GM18951 (cell line): ENCODE measurements around the gene MRPL39.

Source experiments
- POLR2A ChIP-seq: IDR thresholded peaks from 4 replicates; pipeline ENCODE4 v1.6.1; 2011; ENCODE audit warnings: mild to moderate bottlenecking; ENCODE audit not compliant: insufficient read length, insufficient read depth; ENCODE audit errors: extremely low read depth
- in situ Hi-C: fragments of 300-500 bp; cut with MboI; formaldehyde crosslinking; loops from one replicate; pipeline ENCODE4 v1.12.0; 2022; ENCODE audit warnings: low sequenced_read_pairs, mixed read lengths, inconsistent platforms; ENCODE audit not compliant: unreplicated experiment

The MRPL39 gene

DNA sequence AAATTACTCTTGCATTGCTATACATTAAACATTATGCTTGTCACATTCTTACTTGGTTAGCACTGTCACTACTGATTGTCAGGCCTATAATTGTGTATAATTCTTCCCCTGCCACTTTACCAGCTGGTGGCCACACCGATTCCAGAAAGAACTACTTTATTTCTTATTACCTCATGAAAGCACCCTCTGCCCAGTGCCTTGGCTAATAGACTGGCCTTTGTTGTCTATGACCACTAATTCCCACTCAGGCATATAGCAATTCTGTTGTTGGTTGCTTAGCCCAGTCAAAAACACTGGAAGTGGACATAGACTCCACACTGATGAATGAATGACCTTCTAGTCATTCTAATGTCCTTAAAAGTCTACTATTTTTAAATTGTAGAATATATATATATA lies 35.6 kb downstream of the MRPL39 start:
- TF ChIP-seq POLR2A = no peak
- in situ Hi-C loops = no loop called here

DNA sequence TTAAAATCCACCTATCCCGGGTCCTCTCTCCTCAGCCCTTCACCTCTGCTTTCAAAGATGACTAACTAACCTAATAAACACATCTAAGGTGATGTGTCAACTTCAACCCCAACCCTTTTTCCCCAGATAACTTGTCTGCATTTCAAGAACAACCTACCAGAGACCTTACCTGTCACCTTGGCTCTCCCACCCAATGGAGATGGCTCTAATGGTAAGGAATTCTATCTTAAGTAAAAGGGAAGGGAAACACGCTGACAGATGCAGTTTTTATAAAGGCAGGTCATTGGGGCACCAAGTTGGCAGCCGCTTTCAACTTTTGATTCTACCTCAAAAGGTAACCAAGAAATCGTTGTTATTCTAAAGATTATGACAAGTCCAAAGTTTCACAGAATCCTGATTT lies 37.6 kb downstream of the MRPL39 start:
- in situ Hi-C loops = loop anchor here (10.0 kb wide), 1 partner anchor 65 kb away; no protein-coding TSS in a partner anchor
- no peak for TF ChIP-seq POLR2A

DNA sequence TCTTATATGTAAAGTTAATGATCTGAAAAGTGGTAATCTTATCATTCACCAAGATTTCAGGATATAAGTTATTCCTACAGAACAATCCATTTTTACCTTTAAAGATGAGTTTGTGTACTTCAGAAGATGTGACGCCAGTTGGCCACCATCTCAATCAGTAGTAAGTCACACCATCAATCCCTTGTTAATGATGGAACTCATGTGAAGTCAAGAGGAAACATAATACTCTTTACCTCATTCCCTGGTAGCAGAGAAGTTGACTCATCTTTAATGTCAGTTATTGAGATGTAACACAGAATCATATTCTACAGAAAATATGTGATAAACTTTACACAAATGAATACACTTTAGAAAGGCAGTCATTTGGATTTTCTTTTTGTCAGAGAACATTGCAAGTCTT lies 38.2 kb downstream of the MRPL39 start:
- in situ Hi-C loops = loop anchor here (10.0 kb wide), 1 partner anchor 64 kb away; no protein-coding TSS in a partner anchor
- no peak for TF ChIP-seq POLR2A

DNA sequence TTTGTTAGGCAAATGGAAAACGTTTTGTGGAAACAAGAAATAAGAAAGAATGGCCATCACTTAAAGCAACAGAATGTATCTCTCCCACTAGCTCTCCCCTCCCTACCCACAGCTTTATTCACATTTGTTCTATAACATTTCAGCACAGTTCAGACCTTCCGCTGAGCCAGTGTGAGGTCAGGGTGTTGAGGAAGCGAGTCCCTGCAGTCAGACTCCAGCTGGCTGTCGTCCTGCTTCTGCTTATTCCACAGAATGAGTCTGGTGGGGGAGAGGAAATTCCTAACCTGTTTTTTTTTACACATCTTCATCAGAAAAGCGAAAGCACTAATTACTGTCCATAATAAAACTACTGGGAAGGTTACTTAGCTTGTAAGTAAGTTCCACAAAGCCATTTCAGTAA lies 39.0 kb downstream of the MRPL39 start:
- no peak for TF ChIP-seq POLR2A
- in situ Hi-C loops = loop anchor here (10.0 kb wide), 1 partner anchor 63 kb away; no protein-coding TSS in a partner anchor

DNA sequence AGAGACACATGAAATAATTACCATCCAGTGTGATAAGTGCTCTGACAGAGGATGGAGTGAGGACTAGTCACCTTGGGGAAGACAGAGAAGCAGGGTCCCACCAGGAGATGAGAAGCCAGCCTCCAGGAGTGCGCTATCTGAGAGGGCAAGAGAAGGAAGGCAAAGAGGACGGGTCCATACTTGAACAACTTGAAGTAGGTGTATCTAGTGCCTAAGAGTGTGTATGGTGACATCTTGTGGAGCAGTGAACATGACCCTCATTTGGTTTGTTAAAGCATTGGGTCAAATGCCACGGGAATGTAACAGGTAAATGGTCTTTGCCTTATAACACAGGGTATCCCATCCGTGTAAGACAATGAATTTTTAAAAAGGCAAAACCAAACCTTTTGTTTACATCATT lies 39.8 kb downstream of the MRPL39 start:
- TF ChIP-seq POLR2A = no peak
- in situ Hi-C loops = loop anchor here (10.0 kb wide), 1 partner anchor 63 kb away; no protein-coding TSS in a partner anchor

DNA sequence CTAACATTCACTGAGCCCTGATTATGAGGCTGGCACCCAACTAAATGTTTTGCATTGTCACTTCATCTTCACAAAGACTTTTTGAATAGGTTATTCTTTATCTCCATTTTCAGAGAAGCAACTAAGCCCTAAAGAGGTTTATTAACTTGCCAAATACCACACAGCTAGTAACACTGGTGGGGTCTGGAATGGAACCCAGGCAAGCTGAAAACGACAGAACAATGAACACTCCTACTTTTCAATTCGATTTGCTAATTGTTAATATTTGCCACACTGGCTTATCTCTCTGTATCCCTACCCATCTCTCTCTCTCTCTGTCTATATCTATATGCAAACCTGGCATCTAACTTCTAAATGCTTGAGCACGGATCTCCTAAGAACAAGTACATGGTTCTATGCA lies 40.6 kb downstream of the MRPL39 start:
- in situ Hi-C loops = loop anchor here (10.0 kb wide), 1 partner anchor 62 kb away; no protein-coding TSS in a partner anchor
- no peak for TF ChIP-seq POLR2A

DNA sequence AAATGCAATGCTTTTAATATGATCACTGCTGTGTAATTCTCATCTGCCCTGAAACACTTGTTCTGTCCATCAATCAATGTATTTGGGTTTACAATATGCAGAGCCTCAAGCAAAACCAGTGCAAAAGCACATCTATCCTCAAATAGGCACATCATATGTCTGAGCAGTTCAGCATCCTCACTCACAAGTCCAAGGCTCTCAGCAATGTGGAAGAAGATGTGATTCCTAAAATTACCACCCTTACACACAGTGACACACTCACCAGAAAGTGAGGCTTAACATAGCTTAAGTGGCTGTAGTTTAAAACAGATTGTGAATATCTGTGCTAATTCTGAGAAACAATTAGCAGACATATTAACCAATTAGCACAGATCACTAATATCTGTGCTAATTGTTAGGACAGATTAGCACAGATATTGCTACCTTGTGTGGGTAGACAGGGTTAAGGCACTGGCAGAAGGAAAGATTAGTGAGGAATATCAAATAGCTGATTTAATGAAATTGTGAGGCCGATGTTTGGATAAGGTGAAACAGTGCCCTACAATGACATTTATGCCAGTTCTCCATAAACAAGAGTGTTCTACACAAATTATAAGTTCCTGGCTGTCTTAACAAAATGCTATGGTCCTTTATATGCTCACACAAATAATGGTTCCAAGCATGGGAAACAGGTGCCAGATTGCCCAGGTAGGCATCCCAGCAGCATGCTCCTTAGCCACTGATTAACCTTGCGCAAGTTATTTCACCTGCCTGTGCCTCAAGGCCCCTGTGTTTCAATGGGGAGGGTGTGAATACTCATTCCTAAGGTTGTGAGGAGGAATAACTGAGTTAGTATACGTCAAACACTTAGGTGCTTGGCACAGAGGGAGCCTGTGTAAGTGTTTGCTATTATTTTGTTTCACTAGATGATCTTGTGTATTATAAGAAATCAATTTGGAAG lies 41.7 kb downstream of the MRPL39 start:
- no peak for TF ChIP-seq POLR2A
- in situ Hi-C loops = loop anchor here (10.0 kb wide), 1 partner anchor 61 kb away; no protein-coding TSS in a partner anchor

DNA sequence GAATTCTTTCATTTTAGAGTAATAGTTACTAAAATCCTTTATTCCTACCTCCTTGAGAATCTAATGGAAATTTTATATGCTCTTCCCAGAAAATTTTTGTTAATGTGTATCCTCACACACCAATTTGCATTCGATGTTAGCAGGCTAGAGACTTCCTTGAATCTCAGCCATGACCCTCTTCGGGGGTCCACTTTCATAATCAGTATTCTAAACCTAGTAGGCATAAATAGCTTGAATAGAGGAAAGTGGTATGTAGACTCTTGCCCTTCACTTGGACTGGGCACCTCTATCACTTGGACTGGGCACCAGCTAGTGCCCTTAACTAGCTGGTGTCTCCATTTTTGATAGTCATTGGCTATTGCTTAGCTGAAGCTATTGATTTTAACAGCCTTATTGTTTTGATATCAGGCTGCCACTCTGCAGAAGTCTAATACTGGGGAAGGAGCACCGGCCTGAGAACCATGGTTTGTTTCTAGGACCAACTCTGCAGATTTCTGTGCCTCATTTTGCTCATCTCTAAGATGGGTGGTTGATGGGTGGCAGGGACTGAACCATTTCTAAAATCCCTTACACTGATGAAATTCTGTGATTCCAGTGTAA lies 42.8 kb downstream of the MRPL39 start:
- in situ Hi-C loops = loop anchor here (5.0 to 10.0 kb wide), 2 partner anchors 60 to 137 kb away; no protein-coding TSS in a partner anchor

DNA sequence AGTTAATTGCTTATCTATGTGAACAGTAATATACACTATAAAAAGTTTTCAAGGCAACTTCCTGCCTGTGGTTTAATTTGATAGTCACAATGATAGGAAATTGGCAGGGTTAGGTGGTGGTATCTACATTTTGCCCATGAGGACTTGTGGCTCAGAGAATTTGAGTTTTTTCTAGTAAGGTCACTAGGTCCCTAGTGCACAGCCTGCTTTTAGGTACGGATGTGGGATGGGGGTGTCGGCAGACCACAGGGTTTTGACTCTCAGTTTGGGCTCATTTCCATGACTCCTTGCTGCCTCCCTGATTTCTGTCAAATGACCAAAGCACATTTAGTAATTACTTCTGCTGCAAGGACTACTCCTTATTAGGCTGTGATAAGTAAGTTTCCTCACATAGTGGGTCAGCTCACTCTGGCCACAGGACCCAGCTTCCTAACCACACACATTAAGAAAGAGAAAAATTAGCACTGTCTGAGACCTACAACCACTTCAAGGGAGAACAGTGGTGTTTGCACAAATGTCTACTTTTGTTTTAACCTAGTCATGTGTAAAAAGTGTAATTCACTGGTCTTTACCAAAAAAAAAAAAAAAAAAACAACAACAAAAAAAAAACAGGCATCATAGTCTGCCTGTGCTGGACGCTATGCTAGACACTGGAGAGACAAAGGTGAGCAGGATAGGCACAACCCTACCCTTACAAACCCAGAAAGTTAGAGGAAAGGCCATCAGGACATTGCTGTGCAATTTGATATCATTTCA lies 43.7 kb downstream of the MRPL39 start:
- no peak for TF ChIP-seq POLR2A
- in situ Hi-C loops = loop anchor here (5.0 to 10.0 kb wide), 2 partner anchors 59 to 136 kb away; no protein-coding TSS in a partner anchor

More for the DNA sequence above, 42.8 kb downstream of the MRPL39 start:
- TF ChIP-seq POLR2A = no peak

DNA sequence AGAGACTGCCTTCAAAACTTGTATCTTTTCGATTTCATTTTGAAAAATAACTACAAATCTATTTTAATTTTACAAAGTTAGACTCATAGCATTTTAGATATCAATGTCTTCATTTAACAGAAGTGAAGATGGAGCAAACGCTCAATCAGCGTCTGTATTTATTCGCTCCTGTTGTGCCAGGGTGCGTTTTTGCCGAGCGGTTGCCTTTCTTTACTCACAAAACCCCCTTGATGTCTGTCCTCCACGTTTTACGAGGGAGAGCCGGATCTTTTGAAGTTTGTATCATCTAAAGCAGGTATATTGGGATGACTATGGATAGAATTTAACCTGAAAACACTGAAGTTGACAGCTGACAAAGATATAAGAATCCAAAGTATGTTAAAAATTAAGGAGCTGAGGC lies 44.6 kb downstream of the MRPL39 start:
- TF ChIP-seq POLR2A = no peak
- in situ Hi-C loops = loop anchor here (5.0 to 10.0 kb wide), 2 partner anchors 58 to 135 kb away; no protein-coding TSS in a partner anchor

DNA sequence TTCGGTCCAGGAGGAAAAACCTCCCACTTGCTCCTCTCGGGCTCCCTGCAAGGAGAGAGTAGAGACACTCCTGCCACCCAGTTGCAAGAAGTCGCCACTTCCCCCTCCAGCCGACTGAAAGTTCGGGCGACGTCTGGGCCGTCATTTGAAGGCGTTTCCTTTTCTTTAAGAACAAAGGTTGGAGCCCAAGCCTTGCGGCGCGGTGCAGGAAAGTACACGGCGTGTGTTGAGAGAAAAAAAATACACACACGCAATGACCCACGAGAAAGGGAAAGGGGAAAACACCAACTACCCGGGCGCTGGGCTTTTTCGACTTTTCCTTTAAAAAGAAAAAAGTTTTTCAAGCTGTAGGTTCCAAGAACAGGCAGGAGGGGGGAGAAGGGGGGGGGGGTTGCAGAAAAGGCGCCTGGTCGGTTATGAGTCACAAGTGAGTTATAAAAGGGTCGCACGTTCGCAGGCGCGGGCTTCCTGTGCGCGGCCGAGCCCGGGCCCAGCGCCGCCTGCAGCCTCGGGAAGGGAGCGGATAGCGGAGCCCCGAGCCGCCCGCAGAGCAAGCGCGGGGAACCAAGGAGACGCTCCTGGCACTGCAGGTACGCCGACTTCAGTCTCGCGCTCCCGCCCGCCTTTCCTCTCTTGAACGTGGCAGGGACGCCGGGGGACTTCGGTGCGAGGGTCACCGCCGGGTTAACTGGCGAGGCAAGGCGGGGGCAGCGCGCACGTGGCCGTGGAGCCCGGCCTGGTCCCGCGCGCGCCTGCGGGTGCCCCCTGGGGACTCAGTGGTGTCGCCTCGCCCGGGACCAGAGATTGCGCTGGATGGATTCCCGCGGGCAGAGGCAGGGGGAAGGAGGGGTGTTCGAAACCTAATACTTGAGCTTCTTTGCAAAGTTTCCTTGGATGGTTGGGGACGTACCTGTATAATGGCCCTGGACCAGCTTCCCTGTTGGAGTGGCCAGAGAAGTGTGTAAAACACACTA lies 45.3 kb downstream of the MRPL39 start:
- in situ Hi-C loops = loop anchor here (5.0 to 10.0 kb wide), 2 partner anchors 57 to 135 kb away; no protein-coding TSS in a partner anchor
- TF ChIP-seq POLR2A = no peak
